MCF 10A (cell line): ENCODE data around the gene FRMPD4. TPM values are rescaled to one million over a fixed set of nuclear protein-coding genes. Genes with fewer than 3 reads are reported as not detected.

Experiments used
- BruUV-seq: library from RNA; stranded (reverse); fragments of 400-500 nt; replicated peaks from 2 replicates; lab custom pipeline; 2021; lab: Mats Ljungman, UMichigan
- CTCF ChIA-PET: fragments of 300-600 bp; sonication (Branson Sonifier 250); formaldehyde crosslinking; extraction: SDS; loops from one replicate; lab custom pipeline; 2021; ENCODE audit warnings: antibody characterized with exemption, inconsistent platforms; lab: Yijun Ruan, JAX
- POLR2A ChIA-PET: fragments of 300-600, 350-650 bp; sonication (Branson Sonifier 250); formaldehyde crosslinking; extraction: SDS; loops from one replicate; lab custom pipeline; 2020; ENCODE audit warnings: antibody characterized with exemption, inconsistent platforms; lab: Yijun Ruan, JAX
- DNase-seq: peaks from one replicate; pipeline ENCODE4 v3.0.0-alpha.2; 2018; ENCODE audit not compliant: unreplicated experiment
- H3K27ac Mint-ChIP-seq: one replicate; pipeline ENCODE4 v1.8.0; 2022; ENCODE audit warnings: mild to moderate bottlenecking, low read depth, mixed read lengths; ENCODE audit not compliant: unreplicated experiment
- H3K27me3 Mint-ChIP-seq: one replicate; pipeline ENCODE4 v1.8.0; 2022; ENCODE audit warnings: mixed read lengths; ENCODE audit not compliant: insufficient read depth, unreplicated experiment
- H3K36me3 Mint-ChIP-seq: one replicate; pipeline ENCODE4 v1.8.0; 2022; ENCODE audit warnings: mild to moderate bottlenecking, moderate library complexity, mixed read lengths; ENCODE audit not compliant: insufficient read depth, unreplicated experiment
- H3K4me1 Mint-ChIP-seq: one replicate; pipeline ENCODE4 v1.8.0; 2022; ENCODE audit warnings: mixed read lengths; ENCODE audit not compliant: insufficient read depth, unreplicated experiment
- H3K4me3 Mint-ChIP-seq: one replicate; pipeline ENCODE4 v1.8.0; 2022; ENCODE audit warnings: mild to moderate bottlenecking, moderate library complexity, mixed read lengths; ENCODE audit not compliant: unreplicated experiment
- H3K9me3 Mint-ChIP-seq: one replicate; pipeline ENCODE4 v1.8.0; 2022; ENCODE audit warnings: mixed read lengths; ENCODE audit not compliant: unreplicated experiment
- intact Hi-C: fragments of 100-400 bp; cut with micrococcal nuclease; formaldehyde crosslinking; loops from 2 replicates; pipeline ENCODE4 v1.14.1; 2022
- total RNA-seq: library from RNA; stranded (reverse); gene quantifications from 2 replicates; pipeline ENCODE4 v1.2.3, GENCODE V29; 2022
- TF ChIP-seq, protein P1 (sequence below): fragments of 200-600 bp; IDR thresholded peaks from one replicate; pipeline ENCODE4 v1.8.0; 2022; ENCODE audit warnings: antibody characterized with exemption, mild to moderate bottlenecking; ENCODE audit not compliant: unreplicated experiment

The FRMPD4 gene
- total RNA-seq, 1 experiment from 2014 or later, result not detected

DNA sequence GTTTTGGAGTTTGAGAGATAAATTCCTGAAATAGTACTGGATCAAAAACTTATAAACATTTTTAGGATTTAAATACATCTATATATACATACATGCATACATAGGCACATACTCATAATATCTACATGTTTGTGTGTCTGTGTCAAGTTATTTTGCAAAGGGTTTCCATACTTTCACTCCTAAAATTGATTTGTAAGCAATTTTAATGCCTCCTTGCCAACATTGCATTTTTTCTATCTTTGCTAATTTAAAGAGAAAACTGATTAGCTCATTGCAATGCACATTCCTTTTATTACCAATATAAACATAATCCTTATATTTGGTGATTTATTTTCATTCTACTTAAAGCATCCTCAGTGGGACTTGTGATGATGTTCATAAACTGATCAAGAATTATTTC, 258.3 kb downstream of the FRMPD4 start:
- CTCF ChIA-PET, result no interaction called here

DNA sequence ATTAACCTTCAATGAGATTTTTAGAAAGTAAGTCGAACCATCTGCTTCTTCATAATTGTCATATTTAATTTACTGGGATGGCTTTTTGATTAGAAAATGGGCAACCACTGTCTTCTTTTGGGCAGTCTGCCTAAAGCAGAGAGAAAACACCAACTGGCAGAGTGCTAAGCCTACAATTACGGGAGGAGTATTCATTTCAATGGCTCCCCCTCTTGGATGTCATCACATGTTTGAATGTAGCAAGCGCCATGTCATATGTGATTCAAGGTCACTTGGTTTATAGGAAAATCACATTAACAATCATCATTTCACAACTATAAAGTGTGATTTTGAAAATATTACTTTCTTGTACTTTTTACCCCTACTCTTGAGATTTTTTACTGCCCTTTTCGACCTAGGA, 261.9 kb downstream of the FRMPD4 start:
- Mint-ChIP-seq H3K9me3 (no peaks in the 10 kb centered on the region), H3K36me3 (no peaks in the 10 kb centered on the region), H3K27me3 (no peaks in the 10 kb centered on the region), H3K27ac (no peak overlapping the region), H3K4me3 (no peak overlapping the region), H3K4me1 (peaks cover 11% of the 10 kb centered on the region)
- BruUV-seq, result no TSS peak
- TF ChIP-seq, protein P1, sequence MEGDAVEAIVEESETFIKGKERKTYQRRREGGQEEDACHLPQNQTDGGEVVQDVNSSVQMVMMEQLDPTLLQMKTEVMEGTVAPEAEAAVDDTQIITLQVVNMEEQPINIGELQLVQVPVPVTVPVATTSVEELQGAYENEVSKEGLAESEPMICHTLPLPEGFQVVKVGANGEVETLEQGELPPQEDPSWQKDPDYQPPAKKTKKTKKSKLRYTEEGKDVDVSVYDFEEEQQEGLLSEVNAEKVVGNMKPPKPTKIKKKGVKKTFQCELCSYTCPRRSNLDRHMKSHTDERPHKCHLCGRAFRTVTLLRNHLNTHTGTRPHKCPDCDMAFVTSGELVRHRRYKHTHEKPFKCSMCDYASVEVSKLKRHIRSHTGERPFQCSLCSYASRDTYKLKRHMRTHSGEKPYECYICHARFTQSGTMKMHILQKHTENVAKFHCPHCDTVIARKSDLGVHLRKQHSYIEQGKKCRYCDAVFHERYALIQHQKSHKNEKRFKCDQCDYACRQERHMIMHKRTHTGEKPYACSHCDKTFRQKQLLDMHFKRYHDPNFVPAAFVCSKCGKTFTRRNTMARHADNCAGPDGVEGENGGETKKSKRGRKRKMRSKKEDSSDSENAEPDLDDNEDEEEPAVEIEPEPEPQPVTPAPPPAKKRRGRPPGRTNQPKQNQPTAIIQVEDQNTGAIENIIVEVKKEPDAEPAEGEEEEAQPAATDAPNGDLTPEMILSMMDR, result no peak
- no peak for DNase-seq
- CTCF ChIA-PET, result no interaction called here
- intact Hi-C loops, result no loop called here
- POLR2A ChIA-PET, result no interaction called here

More for the DNA sequence above, 258.3 kb downstream of the FRMPD4 start:
- Mint-ChIP-seq H3K9me3 (no peaks in the 10 kb centered on the region), H3K4me1 (no peaks in the 10 kb centered on the region), H3K4me3 (no peak overlapping the region), H3K27ac (no peak overlapping the region), H3K27me3 (no peaks in the 10 kb centered on the region), H3K36me3 (no peaks in the 10 kb centered on the region)
- DNase-seq, result no peak
- BruUV-seq, result no TSS peak
- POLR2A ChIA-PET, result no interaction called here
- intact Hi-C loops, result no loop called here
- TF ChIP-seq, protein P1, result no peak

DNA sequence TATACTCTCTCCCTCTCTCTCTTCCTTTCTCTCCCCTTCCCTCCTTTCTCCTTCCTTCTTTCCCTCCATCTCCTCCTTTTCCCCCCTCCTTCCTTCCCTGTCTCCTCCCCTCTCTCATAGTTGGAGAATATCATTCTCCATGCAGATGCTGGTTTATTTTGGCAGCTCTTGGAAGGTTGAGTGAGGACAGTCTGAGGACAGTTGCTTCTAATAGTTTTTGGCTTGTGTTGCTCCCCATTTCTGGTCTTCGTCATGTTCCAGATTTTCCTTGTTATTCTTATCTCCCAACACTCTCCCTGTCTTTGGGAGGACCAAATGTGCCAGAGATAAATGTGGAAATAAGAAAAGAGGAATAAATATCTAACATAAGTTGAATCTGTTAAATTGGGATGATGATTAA, 263.0 kb downstream of the FRMPD4 start:
- no peaks in the 10 kb centered on the region for H3K9me3 Mint-ChIP-seq
- H3K36me3 Mint-ChIP-seq, result no peaks in the 10 kb centered on the region
- H3K4me3 Mint-ChIP-seq, result no peak overlapping the region
- intact Hi-C loops, result no loop called here
- TF ChIP-seq, protein P1, result no peak
- H3K27ac Mint-ChIP-seq, result no peak overlapping the region
- ChIA-PET CTCF (interaction anchor here (0.7 kb wide), 1 partner anchor 668 kb away, joined by 3 read pairs; no protein-coding TSS in a partner anchor), POLR2A (no interaction called here)
- no peaks in the 10 kb centered on the region for H3K27me3 Mint-ChIP-seq
- DNase-seq, result no peak
- no TSS peak for BruUV-seq
- peaks cover 11% of the 10 kb centered on the region for H3K4me1 Mint-ChIP-seq

DNA sequence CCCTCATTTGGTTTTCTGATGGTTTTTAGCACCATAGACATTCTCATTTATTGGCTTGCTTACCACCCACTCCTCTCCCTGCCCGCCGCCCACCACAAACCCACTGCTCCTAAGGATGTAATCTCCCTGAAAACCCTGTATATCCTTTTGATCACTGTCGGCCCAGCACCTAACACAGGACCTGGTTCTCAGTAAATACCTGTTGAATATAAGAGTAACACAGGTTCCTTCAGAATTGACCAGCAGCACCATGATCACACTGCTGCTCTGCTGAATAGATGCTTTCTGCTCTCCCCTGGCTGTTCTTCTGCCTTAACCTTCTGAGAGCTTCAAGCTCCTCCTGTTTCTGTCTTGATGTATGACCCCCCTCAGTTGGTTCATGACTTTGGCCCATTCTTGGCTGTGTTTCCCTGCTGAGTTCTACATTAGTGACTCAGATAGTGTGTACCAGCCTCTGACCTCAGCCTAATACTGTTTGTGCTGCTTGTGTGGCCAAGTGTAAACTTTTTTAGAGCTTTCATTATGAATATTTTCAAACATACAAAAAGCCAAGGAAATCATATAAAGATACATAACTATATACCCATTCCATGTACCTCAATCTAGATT, 265.3 kb downstream of the FRMPD4 start:
- no TSS peak for BruUV-seq
- Mint-ChIP-seq H3K4me3 (no peak overlapping the region), H3K27ac (no peak overlapping the region), H3K4me1 (peaks cover 11% of the 10 kb centered on the region), H3K9me3 (no peaks in the 10 kb centered on the region), H3K27me3 (no peaks in the 10 kb centered on the region), H3K36me3 (no peaks in the 10 kb centered on the region)
- DNase-seq, result no peak
- intact Hi-C loops, result no loop called here
- CTCF ChIA-PET, result no interaction called here
- POLR2A ChIA-PET, result no interaction called here
- TF ChIP-seq, protein P1, result no peak
